SK-N-SH (cell line): ENCODE data around the gene ADRA1B. TPM values are rescaled to one million over a fixed set of nuclear protein-coding genes. Genes with fewer than 3 reads are reported as not detected.

ENCODE experiments used
- CTCF ChIA-PET: fragments of 300-600, 350-600 bp; formaldehyde crosslinking; extraction: SDS; loops from one replicate; lab custom pipeline; 2021; lab: Yijun Ruan, JAX
- POLR2A ChIA-PET: fragments of 350-600 bp; sonication (Branson Sonifier 250); formaldehyde crosslinking; extraction: SDS; loops from one replicate; lab custom pipeline; 2020; ENCODE audit warnings: antibody characterized with exemption, inconsistent platforms; lab: Yijun Ruan, JAX
- DNase-seq: peaks from one replicate; pipeline ENCODE4 v3.0.0; 2012
- H2AFZ ChIP-seq: fragments of 200-600 bp; sonication (generic); 2 replicates; pipeline ENCODE4 v1.8.1; 2016; ENCODE audit warnings: antibody characterized with exemption, mild to moderate bottlenecking, low read depth
- H3F3A ChIP-seq: fragments of 200-600 bp; sonication (generic); replicated peaks from 2 replicates; pipeline ENCODE3; 2016; ENCODE audit warnings: antibody characterized with exemption, mild to moderate bottlenecking; ENCODE audit not compliant: insufficient read depth
- H3K27ac ChIP-seq, 2 experiments: fragments of 200-500 bp in 1 of 2; fragments of 200-600 bp in 1 of 2; sonication (Bioruptor generic) in 1 of 2; sonication (generic), shearing (Covaris generic) in 1 of 2; 2 replicates each; pipeline versions ENCODE4 v1.5.1 to v1.6.1; 2014 to 2016; ENCODE audit warnings: low read depth in 2 of 2, inconsistent platforms in 1 of 2, low read length in 1 of 2, mild to moderate bottlenecking in 1 of 2, mixed read lengths in 1 of 2
- H3K27me3 ChIP-seq: fragments of 200-600 bp; sonication (generic), shearing (Covaris generic); 2 replicates; pipeline ENCODE4 v1.6.1; 2016; ENCODE audit warnings: mixed run types; ENCODE audit not compliant: insufficient read depth
- H3K36me3 ChIP-seq, 2 experiments: fragments of 200-500 bp in 1 of 2; fragments of 200-600 bp in 1 of 2; sonication (Bioruptor generic) in 1 of 2; sonication (generic) in 1 of 2; replicated peaks in 1 of 2; 2 replicates each; pipeline versions ENCODE3 to v1.5.1; 2014 to 2016; ENCODE audit warnings: low read length in 1 of 2, mild to moderate bottlenecking in 1 of 2; ENCODE audit not compliant: insufficient read depth in 2 of 2, control insufficient read depth in 1 of 2
- H3K4me1 ChIP-seq, 2 experiments: fragments of 200-500 bp in 1 of 2; fragments of 200-600 bp in 1 of 2; sonication (Bioruptor generic) in 1 of 2; sonication (generic), shearing (Covaris generic) in 1 of 2; 2 replicates each; pipeline versions ENCODE4 v1.5.1 to v1.6.1; 2014 to 2016; ENCODE audit warnings: low read depth in 1 of 2, low read length in 1 of 2, mixed run types in 1 of 2; ENCODE audit not compliant: insufficient read depth in 2 of 2, control insufficient read depth in 1 of 2
- H3K4me2 ChIP-seq: fragments of 200-600 bp; sonication (generic), shearing (Covaris generic); 2 replicates; pipeline ENCODE4 v1.6.1; 2017; ENCODE audit warnings: mixed run types
- H3K4me3 ChIP-seq, 2 experiments: fragments of 200-500 bp in 1 of 2; fragments of 200-600 bp in 1 of 2; sonication (Bioruptor generic) in 1 of 2; sonication (generic), shearing (Covaris generic) in 1 of 2; 2 replicates each; pipeline versions ENCODE4 v1.5.1 to v1.8.1; 2014 to 2016; ENCODE audit warnings: low read depth in 2 of 2, inconsistent platforms in 1 of 2, low read length in 1 of 2, mild to moderate bottlenecking in 1 of 2, mixed read lengths in 1 of 2, moderate library complexity in 1 of 2
- H3K79me2 ChIP-seq: fragments of 200-600 bp; sonication (generic); 2 replicates; pipeline ENCODE4 v1.8.1; 2017; ENCODE audit warnings: mild to moderate bottlenecking; ENCODE audit not compliant: insufficient read depth
- H3K9ac ChIP-seq: fragments of 200-600 bp; sonication (generic); 2 replicates; pipeline ENCODE4 v1.6.1; 2017; ENCODE audit warnings: mixed run types
- H3K9me2 ChIP-seq: fragments of 200-600 bp; sonication (generic); 2 replicates; pipeline ENCODE4 v1.6.1; 2017; ENCODE audit warnings: mixed run types
- H3K9me3 ChIP-seq: fragments of 200-600 bp; sonication (generic); 2 replicates; pipeline ENCODE4 v1.6.1; 2017; ENCODE audit warnings: mixed run types, mild to moderate bottlenecking, moderate library complexity
- H4K20me1 ChIP-seq: fragments of 200-600 bp; sonication (generic); 2 replicates; pipeline ENCODE4 v1.6.1; 2017; ENCODE audit warnings: mild to moderate bottlenecking, mixed run types; ENCODE audit not compliant: insufficient read depth
- CHD2 ChIP-seq: fragments of 150-350 bp; IDR thresholded peaks from 2 replicates; pipeline ENCODE4 v1.6.1; 2018; ENCODE audit warnings: low read length; ENCODE audit not compliant: partially characterized antibody
- ELF1 ChIP-seq: IDR thresholded peaks from 2 replicates; pipeline ENCODE4 v1.4.0; 2012
- EP300 ChIP-seq, 2 experiments: IDR thresholded peaks; 2 replicates each; pipeline versions ENCODE4 v1.4.0 to v1.6.1; 2012; ENCODE audit warnings: borderline replicate concordance in 1 of 2, low read depth in 1 of 2, low read length in 1 of 2
- FOXJ3 ChIP-seq: sonication (generic); formaldehyde crosslinking; IDR thresholded peaks from 2 replicates; pipeline ENCODE4 v1.5.1; 2020; ENCODE audit warnings: mild to moderate bottlenecking, missing genetic modification reagents
- GABPA ChIP-seq: IDR thresholded peaks from 2 replicates; pipeline ENCODE4 v1.4.0; 2012; ENCODE audit warnings: low read depth, mild to moderate bottlenecking
- JUND ChIP-seq: IDR thresholded peaks from 2 replicates; pipeline ENCODE4 v1.4.0; 2012
- POLR2AphosphoS5 ChIP-seq: IDR thresholded peaks from 2 replicates; pipeline ENCODE4 v1.6.1; 2012; ENCODE audit warnings: low read depth, low read length
- RCOR1 ChIP-seq: fragments of 150-350 bp; IDR thresholded peaks from 2 replicates; pipeline ENCODE4 v1.6.1; 2017; ENCODE audit warnings: antibody characterized with exemption, low read length
- SIN3A ChIP-seq: IDR thresholded peaks from 2 replicates; pipeline ENCODE4 v1.6.1; 2012; ENCODE audit warnings: low read depth, mild to moderate bottlenecking, low read length, moderate library complexity, borderline replicate concordance
- TEAD4 ChIP-seq: IDR thresholded peaks from 2 replicates; pipeline ENCODE4 v1.4.0; 2012; ENCODE audit warnings: mild to moderate bottlenecking, borderline replicate concordance; ENCODE audit not compliant: insufficient read depth
- WGBS: methylation state at CpG from one replicate; pipeline ENCODE4 v1.1.6; 2017; ENCODE audit warnings: low lambda C conversion rate; 5-methylcytosine and 5-hydroxymethylcytosine counted together
- polyA plus RNA-seq, 3 experiments: library from polyadenylated mRNA; depleted of rRNA; stranded (reverse); fragments of >200 nt; gene quantifications; 2 replicates each; pipeline ENCODE4 v1.2.3, GENCODE V29; 2012
- TF ChIP-seq, protein P1 (sequence below): fragments of 150-350 bp; IDR thresholded peaks from 2 replicates; pipeline ENCODE4 v1.6.1; 2016; ENCODE audit warnings: mild to moderate bottlenecking, low read depth, low read length
- TF ChIP-seq, protein P2 (sequence below): IDR thresholded peaks from 2 replicates; pipeline ENCODE4 v1.6.1; 2012; ENCODE audit warnings: mild to moderate bottlenecking, low read depth, low read length, moderate library complexity
- TF ChIP-seq, protein P3 (sequence below): IDR thresholded peaks from 2 replicates; pipeline ENCODE4; 2012
- TF ChIP-seq, protein P4 (sequence below): fragments of 200-600 bp; sonication (generic); IDR thresholded peaks from 2 replicates; pipeline ENCODE4 v1.6.1; 2017; ENCODE audit warnings: antibody characterized with exemption, mild to moderate bottlenecking, moderate library complexity

Gene ADRA1B
- polyA plus RNA-seq, 1 of the 3 experiments (the other 2 are of a cell fraction) = 2.2 TPM

DNA sequence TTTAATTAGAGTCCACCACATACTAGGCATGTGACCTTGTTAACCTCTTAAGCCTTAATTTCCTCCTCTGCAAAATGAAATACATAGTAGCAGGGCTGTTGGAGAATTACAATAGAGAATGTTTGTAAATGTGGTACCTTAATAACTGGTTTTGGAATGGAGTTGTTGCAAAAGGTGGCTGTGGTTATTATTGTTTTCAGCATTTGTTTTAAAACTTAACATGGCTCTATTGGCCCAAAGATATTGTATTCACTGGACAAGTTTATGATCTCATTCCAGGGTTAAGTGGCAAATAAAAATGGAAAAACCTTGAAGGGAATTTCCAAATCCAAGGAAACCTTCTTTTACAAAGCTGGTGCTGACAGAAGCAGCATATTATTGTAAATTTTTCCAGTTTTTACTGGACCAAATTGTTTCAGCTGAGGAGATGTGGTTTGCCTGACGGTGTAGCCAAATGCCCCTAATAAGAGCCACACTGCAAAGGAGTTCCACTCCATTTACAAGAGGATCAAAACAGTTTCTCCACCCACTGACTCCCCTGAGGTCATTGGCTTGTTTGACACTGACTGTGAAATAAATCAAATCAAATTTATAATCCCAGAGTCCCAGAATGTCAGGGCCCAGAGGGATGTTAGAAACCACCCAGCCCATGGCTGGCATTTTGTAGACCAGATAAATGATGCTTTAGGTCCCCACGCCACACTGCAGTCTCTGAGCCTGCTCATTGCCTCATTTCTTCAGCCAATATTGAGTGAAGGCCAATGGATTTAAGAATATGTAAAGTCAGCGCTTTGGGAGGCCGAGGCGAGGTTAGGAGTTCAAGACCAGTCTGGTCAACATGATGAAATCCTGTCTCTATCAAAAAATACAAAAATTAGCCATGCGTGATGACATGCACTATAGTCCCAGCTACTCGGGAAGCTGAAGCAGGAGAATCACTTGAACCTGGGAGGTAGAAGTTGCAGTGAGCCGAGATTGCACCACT, 45.2 kb downstream of the ADRA1B start:
- H3F3A ChIP-seq = peaks cover 10% of the 10 kb centered on the region
- ChIA-PET CTCF (interaction anchor here (1.1 kb wide), 1 partner anchor 14 kb away, joined by 3 read pairs; no protein-coding TSS in a partner anchor), POLR2A (no interaction called here)
- no peak overlapping the region for H3K4me2 ChIP-seq
- no peaks in the 10 kb centered on the region for H3K9me3 ChIP-seq
- no peak overlapping the region for H3K27ac ChIP-seq
- no peaks in the 10 kb centered on the region for H3K79me2 ChIP-seq
- no peaks in the 10 kb centered on the region for H3K4me1 ChIP-seq
- H3K9ac ChIP-seq = no peak overlapping the region
- no peak overlapping the region for H3K4me3 ChIP-seq
- no peaks in the 10 kb centered on the region for H4K20me1 ChIP-seq
- H3K36me3 ChIP-seq = peaks cover 0 to 3% of the 10 kb centered on the region in 2 experiments
- TF ChIP-seq EP300 (IDR thresholded peaks at IDR 0.05; ENCODE audit: borderline replicate concordance in 1 of 2, low read depth in 1 of 2, low read length in 1 of 2) = no peak
- no peak for TF ChIP-seq GABPA
- TF ChIP-seq JUND = no peak
- no peak for TF ChIP-seq TEAD4
- no peak for TF ChIP-seq ELF1
- TF ChIP-seq FOXJ3 (CRISPR knock-in tag) = no peak
- TF ChIP-seq, protein P1, sequence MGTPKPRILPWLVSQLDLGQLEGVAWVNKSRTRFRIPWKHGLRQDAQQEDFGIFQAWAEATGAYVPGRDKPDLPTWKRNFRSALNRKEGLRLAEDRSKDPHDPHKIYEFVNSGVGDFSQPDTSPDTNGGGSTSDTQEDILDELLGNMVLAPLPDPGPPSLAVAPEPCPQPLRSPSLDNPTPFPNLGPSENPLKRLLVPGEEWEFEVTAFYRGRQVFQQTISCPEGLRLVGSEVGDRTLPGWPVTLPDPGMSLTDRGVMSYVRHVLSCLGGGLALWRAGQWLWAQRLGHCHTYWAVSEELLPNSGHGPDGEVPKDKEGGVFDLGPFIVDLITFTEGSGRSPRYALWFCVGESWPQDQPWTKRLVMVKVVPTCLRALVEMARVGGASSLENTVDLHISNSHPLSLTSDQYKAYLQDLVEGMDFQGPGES = no peak
- TF ChIP-seq, protein P2, sequence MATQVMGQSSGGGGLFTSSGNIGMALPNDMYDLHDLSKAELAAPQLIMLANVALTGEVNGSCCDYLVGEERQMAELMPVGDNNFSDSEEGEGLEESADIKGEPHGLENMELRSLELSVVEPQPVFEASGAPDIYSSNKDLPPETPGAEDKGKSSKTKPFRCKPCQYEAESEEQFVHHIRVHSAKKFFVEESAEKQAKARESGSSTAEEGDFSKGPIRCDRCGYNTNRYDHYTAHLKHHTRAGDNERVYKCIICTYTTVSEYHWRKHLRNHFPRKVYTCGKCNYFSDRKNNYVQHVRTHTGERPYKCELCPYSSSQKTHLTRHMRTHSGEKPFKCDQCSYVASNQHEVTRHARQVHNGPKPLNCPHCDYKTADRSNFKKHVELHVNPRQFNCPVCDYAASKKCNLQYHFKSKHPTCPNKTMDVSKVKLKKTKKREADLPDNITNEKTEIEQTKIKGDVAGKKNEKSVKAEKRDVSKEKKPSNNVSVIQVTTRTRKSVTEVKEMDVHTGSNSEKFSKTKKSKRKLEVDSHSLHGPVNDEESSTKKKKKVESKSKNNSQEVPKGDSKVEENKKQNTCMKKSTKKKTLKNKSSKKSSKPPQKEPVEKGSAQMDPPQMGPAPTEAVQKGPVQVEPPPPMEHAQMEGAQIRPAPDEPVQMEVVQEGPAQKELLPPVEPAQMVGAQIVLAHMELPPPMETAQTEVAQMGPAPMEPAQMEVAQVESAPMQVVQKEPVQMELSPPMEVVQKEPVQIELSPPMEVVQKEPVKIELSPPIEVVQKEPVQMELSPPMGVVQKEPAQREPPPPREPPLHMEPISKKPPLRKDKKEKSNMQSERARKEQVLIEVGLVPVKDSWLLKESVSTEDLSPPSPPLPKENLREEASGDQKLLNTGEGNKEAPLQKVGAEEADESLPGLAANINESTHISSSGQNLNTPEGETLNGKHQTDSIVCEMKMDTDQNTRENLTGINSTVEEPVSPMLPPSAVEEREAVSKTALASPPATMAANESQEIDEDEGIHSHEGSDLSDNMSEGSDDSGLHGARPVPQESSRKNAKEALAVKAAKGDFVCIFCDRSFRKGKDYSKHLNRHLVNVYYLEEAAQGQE = no peak
- TF ChIP-seq, protein P3, sequence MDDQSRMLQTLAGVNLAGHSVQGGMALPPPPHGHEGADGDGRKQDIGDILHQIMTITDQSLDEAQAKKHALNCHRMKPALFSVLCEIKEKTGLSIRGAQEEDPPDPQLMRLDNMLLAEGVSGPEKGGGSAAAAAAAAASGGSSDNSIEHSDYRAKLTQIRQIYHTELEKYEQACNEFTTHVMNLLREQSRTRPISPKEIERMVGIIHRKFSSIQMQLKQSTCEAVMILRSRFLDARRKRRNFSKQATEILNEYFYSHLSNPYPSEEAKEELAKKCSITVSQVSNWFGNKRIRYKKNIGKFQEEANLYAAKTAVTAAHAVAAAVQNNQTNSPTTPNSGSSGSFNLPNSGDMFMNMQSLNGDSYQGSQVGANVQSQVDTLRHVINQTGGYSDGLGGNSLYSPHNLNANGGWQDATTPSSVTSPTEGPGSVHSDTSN = no peak
- TF ChIP-seq POLR2AphosphoS5 = no peak
- no peak for TF ChIP-seq CHD2
- TF ChIP-seq, protein P4, sequence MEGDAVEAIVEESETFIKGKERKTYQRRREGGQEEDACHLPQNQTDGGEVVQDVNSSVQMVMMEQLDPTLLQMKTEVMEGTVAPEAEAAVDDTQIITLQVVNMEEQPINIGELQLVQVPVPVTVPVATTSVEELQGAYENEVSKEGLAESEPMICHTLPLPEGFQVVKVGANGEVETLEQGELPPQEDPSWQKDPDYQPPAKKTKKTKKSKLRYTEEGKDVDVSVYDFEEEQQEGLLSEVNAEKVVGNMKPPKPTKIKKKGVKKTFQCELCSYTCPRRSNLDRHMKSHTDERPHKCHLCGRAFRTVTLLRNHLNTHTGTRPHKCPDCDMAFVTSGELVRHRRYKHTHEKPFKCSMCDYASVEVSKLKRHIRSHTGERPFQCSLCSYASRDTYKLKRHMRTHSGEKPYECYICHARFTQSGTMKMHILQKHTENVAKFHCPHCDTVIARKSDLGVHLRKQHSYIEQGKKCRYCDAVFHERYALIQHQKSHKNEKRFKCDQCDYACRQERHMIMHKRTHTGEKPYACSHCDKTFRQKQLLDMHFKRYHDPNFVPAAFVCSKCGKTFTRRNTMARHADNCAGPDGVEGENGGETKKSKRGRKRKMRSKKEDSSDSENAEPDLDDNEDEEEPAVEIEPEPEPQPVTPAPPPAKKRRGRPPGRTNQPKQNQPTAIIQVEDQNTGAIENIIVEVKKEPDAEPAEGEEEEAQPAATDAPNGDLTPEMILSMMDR = no peak
- no peak for TF ChIP-seq RCOR1
- TF ChIP-seq SIN3A = no peak
- WGBS = 85% methylated on average over 8 of the region's 8 CpGs
- no peaks in the 10 kb centered on the region for H3K27me3 ChIP-seq
- H3K9me2 ChIP-seq = no peaks in the 10 kb centered on the region
- no peak overlapping the region for H2AFZ ChIP-seq
- no peak for DNase-seq
